HL-60 (cell line): ENCODE results near the gene RAB44.

ENCODE experiments used
- DNase-seq, 2 experiments: peaks; one replicate each; pipeline ENCODE4 v3.0.0-alpha.2; 2010 to 2020; ENCODE audit warnings: low read depth in 1 of 2, low spot score in 1 of 2
- H3K27ac ChIP-seq: fragments of 250-450 bp; sonication (Bioruptor Pico); replicated peaks from 2 replicates; pipeline ENCODE4 v1.5.1; 2020; ENCODE audit warnings: mild to moderate bottlenecking, moderate library complexity
- H3K27me3 ChIP-seq: fragments of 250-450 bp; sonication (Bioruptor Pico); 2 replicates; pipeline ENCODE4 v1.5.1; 2021; ENCODE audit warnings: mild to moderate bottlenecking, moderate library complexity; ENCODE audit not compliant: insufficient read depth, poor library complexity, severe bottlenecking
- H3K4me3 ChIP-seq: replicated peaks from 2 replicates; pipeline ENCODE4 v1.5.1; 2011; ENCODE audit warnings: mild to moderate bottlenecking, control low read depth, low read length; ENCODE audit not compliant: insufficient read depth
- GABPA ChIP-seq: IDR thresholded peaks from 2 replicates; pipeline ENCODE4 v1.6.1; 2012; ENCODE audit warnings: low read depth
- POLR2AphosphoS5 ChIP-seq: IDR thresholded peaks from 2 replicates; pipeline ENCODE4 v1.6.1; 2012; ENCODE audit warnings: low read depth
- SPI1 ChIP-seq: IDR thresholded peaks from 2 replicates; pipeline ENCODE4 v1.6.1; 2012; ENCODE audit warnings: low read depth, mild to moderate bottlenecking, borderline replicate concordance
- TF ChIP-seq, protein P1 (sequence below): IDR thresholded peaks from one replicate; pipeline ENCODE4 v1.5.1; 2011; ENCODE audit warnings: low read length, control low read depth, inconsistent platforms; ENCODE audit not compliant: insufficient read depth
- TF ChIP-seq, protein P2 (sequence below): IDR thresholded peaks from 2 replicates; pipeline ENCODE4 v1.6.1; 2012; ENCODE audit warnings: low read depth; ENCODE audit not compliant: insufficient replicate concordance

The RAB44 gene

DNA sequence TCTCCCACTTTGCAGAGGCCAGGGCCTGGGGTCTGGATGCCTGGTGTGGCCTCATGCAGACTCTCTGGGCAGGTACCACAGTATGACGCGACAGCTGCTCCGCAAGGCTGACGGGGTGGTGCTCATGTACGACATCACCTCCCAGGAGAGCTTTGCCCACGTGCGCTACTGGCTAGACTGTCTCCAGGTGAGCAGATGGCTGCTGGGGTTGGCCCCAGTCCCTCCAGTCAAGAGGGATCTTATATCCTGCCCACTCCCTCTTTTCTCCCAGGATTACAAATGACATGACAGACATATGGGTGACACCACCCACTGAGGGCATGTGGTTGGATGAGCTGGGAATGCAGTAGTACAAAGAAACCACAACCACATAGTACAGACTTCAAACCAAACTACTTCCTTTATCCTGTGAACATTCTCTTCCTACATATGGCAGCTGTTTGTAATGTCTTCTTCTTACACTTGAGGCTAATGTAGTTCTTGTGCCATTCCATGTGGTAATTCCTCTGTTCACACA, 29.9 kb downstream of the RAB44 start:
- no peak overlapping the region for H3K4me3 ChIP-seq
- DNase-seq: peak; percentile 74 to 76
- H3K27ac ChIP-seq: no peak overlapping the region
- no peaks in the 10 kb centered on the region for H3K27me3 ChIP-seq
- TF ChIP-seq, protein P1, sequence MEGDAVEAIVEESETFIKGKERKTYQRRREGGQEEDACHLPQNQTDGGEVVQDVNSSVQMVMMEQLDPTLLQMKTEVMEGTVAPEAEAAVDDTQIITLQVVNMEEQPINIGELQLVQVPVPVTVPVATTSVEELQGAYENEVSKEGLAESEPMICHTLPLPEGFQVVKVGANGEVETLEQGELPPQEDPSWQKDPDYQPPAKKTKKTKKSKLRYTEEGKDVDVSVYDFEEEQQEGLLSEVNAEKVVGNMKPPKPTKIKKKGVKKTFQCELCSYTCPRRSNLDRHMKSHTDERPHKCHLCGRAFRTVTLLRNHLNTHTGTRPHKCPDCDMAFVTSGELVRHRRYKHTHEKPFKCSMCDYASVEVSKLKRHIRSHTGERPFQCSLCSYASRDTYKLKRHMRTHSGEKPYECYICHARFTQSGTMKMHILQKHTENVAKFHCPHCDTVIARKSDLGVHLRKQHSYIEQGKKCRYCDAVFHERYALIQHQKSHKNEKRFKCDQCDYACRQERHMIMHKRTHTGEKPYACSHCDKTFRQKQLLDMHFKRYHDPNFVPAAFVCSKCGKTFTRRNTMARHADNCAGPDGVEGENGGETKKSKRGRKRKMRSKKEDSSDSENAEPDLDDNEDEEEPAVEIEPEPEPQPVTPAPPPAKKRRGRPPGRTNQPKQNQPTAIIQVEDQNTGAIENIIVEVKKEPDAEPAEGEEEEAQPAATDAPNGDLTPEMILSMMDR: no peak
- TF ChIP-seq SPI1: peak; percentile 16; the same call in 1 of the 2 replicates
- TF ChIP-seq POLR2AphosphoS5: peak; percentile 69
- 0 out of 2 replicates have a peak, but pooled peaks have one; percentile 21 for TF ChIP-seq GABPA
- TF ChIP-seq, protein P2, sequence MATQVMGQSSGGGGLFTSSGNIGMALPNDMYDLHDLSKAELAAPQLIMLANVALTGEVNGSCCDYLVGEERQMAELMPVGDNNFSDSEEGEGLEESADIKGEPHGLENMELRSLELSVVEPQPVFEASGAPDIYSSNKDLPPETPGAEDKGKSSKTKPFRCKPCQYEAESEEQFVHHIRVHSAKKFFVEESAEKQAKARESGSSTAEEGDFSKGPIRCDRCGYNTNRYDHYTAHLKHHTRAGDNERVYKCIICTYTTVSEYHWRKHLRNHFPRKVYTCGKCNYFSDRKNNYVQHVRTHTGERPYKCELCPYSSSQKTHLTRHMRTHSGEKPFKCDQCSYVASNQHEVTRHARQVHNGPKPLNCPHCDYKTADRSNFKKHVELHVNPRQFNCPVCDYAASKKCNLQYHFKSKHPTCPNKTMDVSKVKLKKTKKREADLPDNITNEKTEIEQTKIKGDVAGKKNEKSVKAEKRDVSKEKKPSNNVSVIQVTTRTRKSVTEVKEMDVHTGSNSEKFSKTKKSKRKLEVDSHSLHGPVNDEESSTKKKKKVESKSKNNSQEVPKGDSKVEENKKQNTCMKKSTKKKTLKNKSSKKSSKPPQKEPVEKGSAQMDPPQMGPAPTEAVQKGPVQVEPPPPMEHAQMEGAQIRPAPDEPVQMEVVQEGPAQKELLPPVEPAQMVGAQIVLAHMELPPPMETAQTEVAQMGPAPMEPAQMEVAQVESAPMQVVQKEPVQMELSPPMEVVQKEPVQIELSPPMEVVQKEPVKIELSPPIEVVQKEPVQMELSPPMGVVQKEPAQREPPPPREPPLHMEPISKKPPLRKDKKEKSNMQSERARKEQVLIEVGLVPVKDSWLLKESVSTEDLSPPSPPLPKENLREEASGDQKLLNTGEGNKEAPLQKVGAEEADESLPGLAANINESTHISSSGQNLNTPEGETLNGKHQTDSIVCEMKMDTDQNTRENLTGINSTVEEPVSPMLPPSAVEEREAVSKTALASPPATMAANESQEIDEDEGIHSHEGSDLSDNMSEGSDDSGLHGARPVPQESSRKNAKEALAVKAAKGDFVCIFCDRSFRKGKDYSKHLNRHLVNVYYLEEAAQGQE: no peak

DNA sequence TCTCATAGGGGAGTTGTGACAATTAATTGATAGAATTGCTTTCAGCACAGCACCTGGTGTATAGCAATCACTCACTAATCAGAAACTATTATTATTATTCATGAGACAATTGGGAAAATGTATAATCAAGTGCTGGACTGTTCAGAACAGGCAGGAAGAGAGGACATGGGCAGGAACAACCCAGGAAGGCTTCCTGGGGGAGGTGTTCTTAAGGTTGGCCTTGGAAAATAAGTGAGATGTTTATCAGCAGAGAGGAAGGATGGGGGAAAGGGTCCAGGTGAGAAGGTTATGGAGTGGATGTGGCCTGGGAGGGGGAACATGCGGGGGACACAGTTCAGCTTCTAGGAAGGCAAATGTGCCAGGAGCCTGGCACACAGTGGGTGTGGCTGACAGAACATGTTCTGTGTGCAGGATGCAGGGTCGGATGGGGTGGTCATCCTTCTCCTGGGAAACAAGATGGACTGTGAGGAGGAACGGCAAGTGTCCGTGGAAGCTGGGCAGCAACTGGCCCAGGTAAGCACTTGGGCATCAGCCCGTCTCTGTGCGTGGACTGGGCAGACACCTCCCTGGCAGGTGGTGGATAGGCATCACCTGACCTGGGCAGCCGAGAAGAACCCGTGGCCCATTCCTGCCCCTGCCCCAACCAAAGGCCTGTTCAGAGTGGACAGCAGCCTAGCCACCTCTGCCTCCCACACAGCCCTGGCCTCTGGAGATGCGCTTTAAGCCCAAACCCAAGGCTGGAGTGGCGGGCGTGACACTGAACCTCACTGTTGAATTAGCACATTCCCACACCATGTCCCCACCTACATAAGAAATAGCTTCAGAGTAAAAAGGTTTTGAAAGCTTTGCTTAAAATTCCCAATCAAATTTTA, 30.9 kb downstream of the RAB44 start:
- no peak for TF ChIP-seq GABPA
- TF ChIP-seq, protein P2: no peak
- TF ChIP-seq SPI1: no peak
- Histone ChIP-seq H3K27me3 (no peaks in the 10 kb centered on the region), H3K4me3 (no peak overlapping the region), H3K27ac (no peak overlapping the region)
- no peak for DNase-seq

DNA sequence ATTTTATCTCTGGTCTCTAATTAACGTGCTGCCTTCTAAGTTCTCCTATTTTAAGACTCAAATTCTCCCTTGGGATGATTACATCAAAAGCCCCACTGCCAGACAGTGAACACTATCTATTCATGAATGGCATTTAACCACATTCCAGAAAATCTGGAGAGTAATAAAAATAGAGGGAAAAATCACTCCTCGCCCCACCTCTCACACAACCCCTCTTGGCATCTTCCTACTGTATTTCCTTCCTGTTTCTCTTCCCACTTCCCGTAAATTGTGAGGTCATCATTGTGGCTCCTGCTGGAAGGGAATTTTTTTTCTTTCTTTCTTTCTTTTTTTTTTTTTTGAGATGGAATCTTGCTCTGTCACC, 31.5 kb downstream of the RAB44 start:
- no peak overlapping the region for H3K4me3 ChIP-seq
- no peaks in the 10 kb centered on the region for H3K27me3 ChIP-seq
- DNase-seq: no peak
- TF ChIP-seq, protein P2: no peak
- TF ChIP-seq, protein P1: no peak
- TF ChIP-seq POLR2AphosphoS5 (no peak), GABPA (no peak)
- H3K27ac ChIP-seq: no peak overlapping the region
